Mesothelial cell of epicardium (in vitro differentiated cells): Measurements from ENCODE around the gene SLC17A7. TPM values are rescaled to one million over a fixed set of nuclear protein-coding genes. Genes with fewer than 3 reads are reported as not detected.
"Not testable (repeated sequence)": the region's sequence is repeated elsewhere in the genome, so short reads cannot be mapped to it uniquely, and the experiment has no call there.

ENCODE experiments used
- DNase-seq, 2 experiments: peaks; one replicate each; pipeline ENCODE4 v3.0.0; 2021; ENCODE audit warnings: low spot score in 2 of 2; ENCODE audit not compliant: unreplicated experiment in 2 of 2
- H3K27ac Mint-ChIP-seq: 2 replicates; pipeline ENCODE4 v1.8.0; 2021; ENCODE audit warnings: mixed read lengths
- H3K27me3 Mint-ChIP-seq: 2 replicates; pipeline ENCODE4 v1.8.0; 2021; ENCODE audit warnings: low read depth, mixed read lengths
- H3K36me3 Mint-ChIP-seq: 2 replicates; pipeline ENCODE4 v1.8.0; 2021; ENCODE audit warnings: mixed read lengths
- H3K4me1 Mint-ChIP-seq: 2 replicates; pipeline ENCODE4 v1.8.0; 2021; ENCODE audit warnings: mixed read lengths
- H3K4me3 Mint-ChIP-seq: 2 replicates; pipeline ENCODE4 v1.8.0; 2021; ENCODE audit warnings: mild to moderate bottlenecking, moderate library complexity, mixed read lengths
- H3K9me3 Mint-ChIP-seq: 2 replicates; pipeline ENCODE4 v1.8.0; 2021; ENCODE audit warnings: mixed read lengths
- CTCF ChIP-seq: fragments of 200-600 bp; sonication (generic); IDR thresholded peaks from one replicate; pipeline ENCODE4 v1.5.0; 2021; ENCODE audit warnings: antibody characterized with exemption; ENCODE audit not compliant: unreplicated experiment
- total RNA-seq: library from RNA; stranded (reverse); gene quantifications from 3 replicates; pipeline ENCODE4 v1.2.1, GENCODE V29; 2021

The SLC17A7 gene
- total RNA-seq, 1 donor from 2014 or later: 0.45 TPM

GRCh38 chr19:49475995-49476880, 34.9 kb upstream of the SLC17A7 start:
- no peak overlapping the region for H3K4me3 Mint-ChIP-seq
- DNase-seq: peak; percentile 51 to 73
- peaks cover 24% of the 10 kb centered on the region for H3K27me3 Mint-ChIP-seq
- H3K36me3 Mint-ChIP-seq: no peaks in the 10 kb centered on the region
- H3K9me3 Mint-ChIP-seq: no peaks in the 10 kb centered on the region
- peak; percentile 22 for TF ChIP-seq CTCF
- peaks cover 4% of the 10 kb centered on the region for H3K4me1 Mint-ChIP-seq
- no peak overlapping the region for H3K27ac Mint-ChIP-seq

- H3K27ac Mint-ChIP-seq: no peak overlapping the region
- H3K4me1 Mint-ChIP-seq: peaks cover 4% of the 10 kb centered on the region
- H3K9me3 Mint-ChIP-seq: no peaks in the 10 kb centered on the region
- peak overlapping the region; percentile 66 for H3K4me3 Mint-ChIP-seq
- H3K27me3 Mint-ChIP-seq: peaks cover 24% of the 10 kb centered on the region
- no peak for TF ChIP-seq CTCF
- no peak for DNase-seq
- H3K36me3 Mint-ChIP-seq: peaks cover 2% of the 10 kb centered on the region
Measured at GRCh38 chr19:49475191-49475917, 34.0 kb upstream of the SLC17A7 start.

DNA sequence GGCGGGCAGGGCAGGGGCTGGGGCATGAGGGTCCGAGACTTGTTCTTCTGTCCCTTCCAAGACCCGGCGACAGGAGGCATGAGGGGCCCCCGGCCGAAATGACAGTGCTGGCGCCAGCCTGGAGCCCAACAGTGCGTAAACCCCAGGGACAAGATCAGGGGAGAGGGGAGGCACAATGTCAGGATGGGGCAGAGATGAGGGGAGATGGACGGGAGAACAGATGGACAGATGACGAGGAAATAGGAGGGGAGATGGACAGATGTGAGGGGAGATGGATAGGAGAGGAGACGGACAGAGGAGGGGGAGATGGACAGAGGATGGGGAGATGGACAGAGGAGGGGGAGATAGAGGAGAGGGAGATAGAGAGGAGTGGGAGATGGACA, 33.2 kb upstream of the SLC17A7 start:
- TF ChIP-seq CTCF: no peak
- H3K36me3 Mint-ChIP-seq: peaks cover 2% of the 10 kb centered on the region
- H3K27ac Mint-ChIP-seq: no peak overlapping the region
- DNase-seq: no peak
- H3K27me3 Mint-ChIP-seq: peaks cover 24% of the 10 kb centered on the region
- H3K4me3 Mint-ChIP-seq: peak overlapping the region; percentile 66
- peaks cover 4% of the 10 kb centered on the region for H3K4me1 Mint-ChIP-seq
- no peaks in the 10 kb centered on the region for H3K9me3 Mint-ChIP-seq

- Mint-ChIP-seq H3K4me1 (peaks cover 4% of the 10 kb centered on the region), H3K27me3 (peaks cover 24% of the 10 kb centered on the region), H3K4me3 (peak within 1 kb of the TSS; percentile 66), H3K36me3 (peaks cover 3% of the 10 kb centered on the region), H3K27ac (no peak within 1 kb of the TSS), H3K9me3 (no peaks in the 10 kb centered on the region)
- DNase-seq: peak; percentile 60 to 83
- TF ChIP-seq CTCF: peak; percentile 99
Measured at GRCh38 chr19:49473868-49474541, 32.7 kb upstream of the SLC17A7 start, which contains the start of gene FLT3LG. TSS of gene FLT3LG (plus strand) at chr19:49474215. CDS start at chr19:49474640, 425 bp downstream.

GRCh38 chr19:49473501-49473867, 32.2 kb upstream of the SLC17A7 start:
- H3K27ac Mint-ChIP-seq, DNase-seq, H3K36me3 Mint-ChIP-seq, H3K9me3 Mint-ChIP-seq, H3K4me1 Mint-ChIP-seq: not testable (repeated sequence)
- H3K27me3 Mint-ChIP-seq: peaks cover 24% of the 10 kb centered on the region
- peak overlapping the region; percentile 66 for H3K4me3 Mint-ChIP-seq
